Activated naive CD8-positive, alpha-beta T cell treated with anti-CD3 and anti-CD28 coated beads, Interleukin-2, amount 10 ng/mL, durations not matched to agents 7 days and 5 days (primary cell): ENCODE results near the gene DIP2B. TPM values are rescaled to one million over a fixed set of nuclear protein-coding genes. Genes with fewer than 3 reads are reported as not detected.

Experiments
- ATAC-seq: fragments of 150-1000 bp; cut with Tn5 transposase; one replicate; pipeline ENCODE4 v1.10.0; 2021; ENCODE audit warnings: low read depth, moderate library complexity
- POLR2A ChIA-PET: fragments of 350-600 bp; sonication (Branson Sonifier 250); formaldehyde crosslinking; loops from one replicate; lab custom pipeline; 2021; ENCODE audit warnings: antibody characterized with exemption; lab: Charles Lee
- DNase-seq: peaks from one replicate; pipeline ENCODE4 v3.0.0; 2021
- H3K27ac Mint-ChIP-seq: one replicate; pipeline ENCODE4 v1.8.0; 2022; ENCODE audit warnings: mild to moderate bottlenecking, mixed read lengths
- H3K27me3 Mint-ChIP-seq: one replicate; pipeline ENCODE4 v1.8.0; 2022; ENCODE audit warnings: mild to moderate bottlenecking, moderate library complexity, mixed read lengths
- H3K36me3 Mint-ChIP-seq: one replicate; pipeline ENCODE4 v1.8.0; 2021; ENCODE audit warnings: mild to moderate bottlenecking, mixed read lengths
- H3K4me1 Mint-ChIP-seq: one replicate; pipeline ENCODE4 v1.8.0; 2021; ENCODE audit warnings: mixed read lengths
- H3K4me3 Mint-ChIP-seq: one replicate; pipeline ENCODE4 v1.8.0; 2022; ENCODE audit warnings: mild to moderate bottlenecking, moderate library complexity, mixed read lengths
- H3K9me3 Mint-ChIP-seq: one replicate; pipeline ENCODE4 v1.8.0; 2021; ENCODE audit warnings: mixed read lengths
- total RNA-seq, 2 experiments: library from RNA; stranded (reverse); gene quantifications; one replicate each; pipeline ENCODE4 v1.2.3, GENCODE V29; 2021

DIP2B gene
- total RNA-seq, 2 experiments from 2014 or later = 19.5 to 21.3 TPM

DNA sequence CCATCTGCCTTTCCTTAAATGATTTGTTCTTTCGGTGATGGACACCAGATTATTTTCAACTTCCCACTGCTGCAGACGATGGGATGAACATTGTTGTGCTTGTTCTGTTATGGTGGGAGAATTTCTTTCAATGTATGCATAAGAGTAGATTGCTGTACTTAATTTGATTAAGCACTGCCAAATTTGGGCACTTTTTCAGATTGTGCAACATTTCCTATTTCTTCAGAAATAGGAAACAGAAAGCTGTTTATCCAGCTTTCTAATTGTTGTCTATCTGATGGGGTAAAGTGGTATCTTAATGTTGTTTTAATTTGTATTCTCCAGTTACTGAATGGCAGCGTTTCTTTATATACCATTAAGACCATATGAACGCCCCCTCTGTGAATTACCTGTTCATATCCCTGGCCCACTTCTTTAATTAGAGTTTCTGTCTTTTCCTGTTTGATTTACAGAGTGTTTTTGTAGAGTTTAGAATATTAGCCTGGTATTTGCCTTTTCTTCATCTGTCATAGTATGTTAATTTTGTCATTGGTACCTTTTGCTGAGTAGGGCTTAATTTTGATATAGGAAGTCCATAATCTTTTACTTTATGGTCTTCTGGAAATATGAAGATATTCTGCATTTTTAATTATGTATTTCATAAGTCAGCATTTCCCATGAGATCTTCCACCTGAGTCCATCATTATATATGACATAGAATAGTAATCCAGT, 59.6 kb downstream of the DIP2B start:
- DNase-seq = no peak
- Mint-ChIP-seq H3K4me1 (peaks cover 21% of the 10 kb centered on the region), H3K27me3 (no peaks in the 10 kb centered on the region), H3K9me3 (peaks cover 3% of the 10 kb centered on the region), H3K36me3 (peaks cover 6% of the 10 kb centered on the region), H3K27ac (no peak overlapping the region), H3K4me3 (no peak overlapping the region)
- no peak for ATAC-seq
- POLR2A ChIA-PET = no interaction called here

DNA sequence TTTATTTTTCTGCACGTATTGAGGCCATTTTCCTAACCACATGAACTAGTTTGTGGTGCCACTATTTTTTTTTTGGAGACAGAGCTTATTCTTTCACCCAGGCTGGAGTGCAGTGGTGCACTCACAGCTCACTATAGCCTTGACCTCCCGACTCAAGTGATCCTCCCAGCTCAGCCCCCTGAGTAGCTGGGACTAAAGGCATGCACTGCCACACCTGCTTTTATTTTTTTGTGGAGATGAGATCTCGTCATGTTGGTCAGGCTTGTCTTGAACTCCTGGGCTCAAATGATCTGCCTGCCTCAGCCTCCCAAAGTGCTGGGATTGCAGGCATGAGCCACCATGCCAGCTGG, 60.1 kb downstream of the DIP2B start:
- Mint-ChIP-seq H3K27me3 (no peaks in the 10 kb centered on the region), H3K4me3 (no peak overlapping the region), H3K9me3 (peaks cover 3% of the 10 kb centered on the region), H3K36me3 (peaks cover 6% of the 10 kb centered on the region), H3K27ac (no peak overlapping the region), H3K4me1 (peaks cover 21% of the 10 kb centered on the region)
- DNase-seq = no peak
- no peak for ATAC-seq
- POLR2A ChIA-PET = no interaction called here

DNA sequence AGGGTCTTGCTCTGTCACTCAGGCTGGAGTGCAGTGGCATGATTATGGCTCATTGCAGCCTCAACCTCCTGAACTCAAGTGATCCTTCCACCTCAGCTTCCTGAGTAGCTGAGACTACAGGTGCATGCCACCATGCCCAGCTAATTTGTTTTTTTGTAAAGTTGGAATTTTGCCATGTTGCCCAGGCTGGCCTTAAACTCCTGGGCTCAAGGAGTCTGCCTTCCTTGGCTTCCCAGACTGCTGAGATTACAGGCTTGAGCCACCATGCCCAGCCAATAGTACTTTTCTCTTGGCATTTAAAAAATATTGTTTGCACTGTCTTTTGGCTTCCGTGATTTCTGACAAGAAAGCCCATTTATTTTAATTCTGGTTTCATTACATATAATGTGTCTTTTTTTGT, 61.3 kb downstream of the DIP2B start:
- peaks cover 6% of the 10 kb centered on the region for H3K36me3 Mint-ChIP-seq
- no peak overlapping the region for H3K4me3 Mint-ChIP-seq
- peaks cover 21% of the 10 kb centered on the region for H3K4me1 Mint-ChIP-seq
- H3K9me3 Mint-ChIP-seq = peaks cover 3% of the 10 kb centered on the region
- ATAC-seq (no peak), DNase-seq (no peak)
- no peak overlapping the region for H3K27ac Mint-ChIP-seq
- POLR2A ChIA-PET = no interaction called here
- no peaks in the 10 kb centered on the region for H3K27me3 Mint-ChIP-seq

DNA sequence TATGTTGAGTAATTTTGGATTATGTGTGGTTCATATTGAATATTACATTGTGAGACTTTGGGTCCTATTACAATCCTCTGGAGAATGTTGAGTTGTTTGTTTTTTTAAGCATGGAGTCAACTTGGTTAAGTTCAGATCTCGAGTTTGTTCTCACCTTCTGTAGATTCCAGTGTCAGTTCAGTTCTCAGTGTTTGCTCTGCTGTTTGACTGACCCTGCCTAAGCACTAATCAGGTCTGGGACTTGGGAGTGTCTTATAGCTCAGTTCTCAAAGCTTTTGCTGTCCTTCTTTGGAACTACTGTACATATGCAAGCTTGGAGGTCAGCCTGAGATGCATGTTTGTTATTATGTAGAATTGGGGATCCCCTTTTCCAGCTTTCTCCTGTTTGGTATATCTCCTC, 63.1 kb downstream of the DIP2B start:
- DNase-seq (no peak), ATAC-seq (no peak)
- Mint-ChIP-seq H3K27ac (no peak overlapping the region), H3K36me3 (peaks cover 6% of the 10 kb centered on the region), H3K4me3 (no peak overlapping the region), H3K9me3 (peaks cover 3% of the 10 kb centered on the region), H3K27me3 (no peaks in the 10 kb centered on the region), H3K4me1 (peaks cover 26% of the 10 kb centered on the region)
- POLR2A ChIA-PET = no interaction called here

DNA sequence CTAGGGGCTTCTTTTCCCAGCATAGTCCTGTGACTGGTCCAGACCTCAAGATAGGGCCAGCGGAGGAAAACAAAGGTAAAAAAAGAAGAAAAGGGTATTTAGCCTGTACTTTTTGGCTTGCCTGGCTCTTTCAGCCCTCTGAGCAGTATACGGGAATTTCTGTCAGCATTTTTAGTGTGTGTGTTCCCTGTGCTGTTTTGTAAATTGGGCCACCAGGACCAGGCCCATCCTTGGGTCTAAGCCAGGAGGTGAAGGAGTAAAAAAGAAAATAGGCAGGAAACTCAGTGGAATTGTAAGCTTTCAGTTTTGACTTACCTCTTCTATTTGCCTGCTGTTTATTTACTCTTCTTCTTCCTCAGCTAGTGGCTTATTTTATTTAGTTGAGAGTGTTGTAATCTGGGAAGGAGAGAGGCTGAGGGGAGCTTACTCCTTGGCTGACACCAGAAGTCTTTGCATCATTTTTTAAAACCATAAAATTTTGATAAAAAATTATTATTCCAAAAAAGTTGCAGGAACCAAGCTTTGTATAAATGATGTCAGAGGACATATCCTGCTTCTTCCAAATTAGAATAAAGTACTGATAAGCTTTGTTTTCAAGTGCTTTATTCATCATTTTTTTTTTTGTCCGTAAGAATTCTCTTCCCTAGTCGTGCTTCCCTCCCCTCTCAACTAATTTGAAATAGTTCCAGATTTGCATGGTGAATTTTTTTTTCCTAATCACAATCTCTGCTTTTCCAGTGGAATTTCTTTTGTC, 63.7 kb downstream of the DIP2B start:
- Mint-ChIP-seq H3K4me3 (no peak overlapping the region), H3K27ac (no peak overlapping the region), H3K36me3 (peaks cover 6% of the 10 kb centered on the region), H3K9me3 (peaks cover 3% of the 10 kb centered on the region), H3K27me3 (no peaks in the 10 kb centered on the region), H3K4me1 (peaks cover 26% of the 10 kb centered on the region)
- POLR2A ChIA-PET = no interaction called here
- no peak for ATAC-seq
- no peak for DNase-seq

DNA sequence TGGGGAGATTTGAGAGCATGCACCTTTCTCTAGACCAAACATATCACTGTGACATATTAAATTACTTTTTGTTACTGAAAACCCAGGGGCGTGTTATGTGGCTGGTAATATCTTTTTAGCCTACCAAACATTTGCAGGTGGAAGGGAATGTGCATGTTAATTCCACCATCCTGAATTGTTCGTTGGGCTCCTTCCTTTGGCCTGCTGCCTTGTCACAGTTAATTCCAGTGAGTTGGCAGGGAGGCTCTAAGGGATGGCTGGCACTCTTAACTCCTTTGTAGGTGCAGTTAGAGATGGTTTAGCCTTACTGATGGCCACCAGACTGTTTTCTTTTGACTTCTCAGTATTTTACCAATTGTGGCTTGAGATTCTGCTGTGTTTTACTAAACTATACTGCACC, 64.5 kb downstream of the DIP2B start:
- ATAC-seq (no peak), DNase-seq (no peak)
- Mint-ChIP-seq H3K36me3 (peaks cover 6% of the 10 kb centered on the region), H3K27ac (no peak overlapping the region), H3K27me3 (no peaks in the 10 kb centered on the region), H3K4me1 (peaks cover 20% of the 10 kb centered on the region), H3K9me3 (peaks cover 3% of the 10 kb centered on the region), H3K4me3 (no peak overlapping the region)
- POLR2A ChIA-PET = no interaction called here

DNA sequence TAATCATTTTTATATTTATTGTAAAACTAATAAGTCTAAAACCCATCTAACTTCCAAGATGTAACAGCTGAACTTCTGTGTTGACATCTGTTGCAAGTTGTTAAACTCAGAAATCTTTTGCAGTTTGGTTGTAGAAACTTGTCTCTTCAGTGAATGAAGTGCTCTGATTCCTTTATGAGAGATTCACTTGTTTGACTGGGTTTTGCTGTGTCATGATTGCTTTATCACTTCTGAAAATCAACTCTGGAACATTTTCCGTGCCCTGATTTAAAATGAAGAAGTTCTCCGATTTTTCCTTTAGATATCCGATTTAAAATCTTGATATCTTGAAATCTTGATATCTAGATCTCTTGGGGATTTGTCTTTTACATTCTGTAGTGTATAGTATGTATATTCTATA, 65.1 kb downstream of the DIP2B start:
- H3K27me3 Mint-ChIP-seq = no peaks in the 10 kb centered on the region
- POLR2A ChIA-PET = no interaction called here
- H3K4me3 Mint-ChIP-seq = no peak overlapping the region
- DNase-seq (no peak), ATAC-seq (no peak)
- peaks cover 16% of the 10 kb centered on the region for H3K4me1 Mint-ChIP-seq
- H3K36me3 Mint-ChIP-seq = peaks cover 6% of the 10 kb centered on the region
- H3K27ac Mint-ChIP-seq = no peak overlapping the region
- H3K9me3 Mint-ChIP-seq = peaks cover 3% of the 10 kb centered on the region

DNA sequence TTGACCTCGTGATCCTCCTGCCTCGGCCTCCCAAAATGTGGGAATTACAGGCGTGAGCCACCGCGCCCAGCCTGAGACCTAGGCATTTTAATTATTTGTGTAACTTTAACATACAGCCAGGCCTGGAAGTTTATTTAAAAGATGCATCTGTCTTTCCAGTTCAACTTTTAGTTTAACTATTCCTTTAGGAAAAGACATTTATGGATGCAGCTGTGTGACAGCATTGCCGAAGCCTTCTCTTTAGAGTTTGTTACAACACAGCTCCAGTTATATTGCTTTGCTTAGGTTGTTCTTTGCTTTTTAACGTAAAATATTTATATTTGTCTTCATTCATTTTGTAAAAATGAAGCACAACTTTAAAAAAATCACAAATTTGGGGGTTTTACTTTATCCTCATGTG, 67.0 kb downstream of the DIP2B start:
- H3K4me1 Mint-ChIP-seq = peaks cover 15% of the 10 kb centered on the region
- POLR2A ChIA-PET = no interaction called here
- no peaks in the 10 kb centered on the region for H3K27me3 Mint-ChIP-seq
- H3K27ac Mint-ChIP-seq = no peak overlapping the region
- H3K36me3 Mint-ChIP-seq = peaks cover 4% of the 10 kb centered on the region
- H3K4me3 Mint-ChIP-seq = no peak overlapping the region
- no peak for ATAC-seq
- H3K9me3 Mint-ChIP-seq = peaks cover 3% of the 10 kb centered on the region
- no peak for DNase-seq

DNA sequence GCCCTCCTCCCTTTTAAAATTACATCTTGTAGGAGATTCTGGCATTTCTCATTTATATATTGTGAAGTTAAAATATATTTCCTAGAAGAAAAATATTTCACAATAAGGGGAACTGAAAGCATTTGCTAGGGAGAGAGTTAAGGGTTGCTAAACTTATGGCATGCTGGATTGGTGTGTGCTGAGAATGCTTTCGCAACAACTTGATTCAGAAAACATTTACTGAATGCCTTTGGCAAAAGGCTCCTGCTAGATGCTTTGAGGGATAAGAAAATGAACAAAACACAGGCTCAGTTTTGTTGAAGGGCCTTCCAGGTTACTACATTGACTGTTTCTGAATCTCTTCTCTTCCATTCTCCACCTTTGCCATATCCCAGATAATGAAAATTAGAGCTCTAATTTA, 67.5 kb downstream of the DIP2B start:
- DNase-seq (no peak), ATAC-seq (no peak)
- Mint-ChIP-seq H3K4me3 (no peak overlapping the region), H3K9me3 (peaks cover 3% of the 10 kb centered on the region), H3K27me3 (no peaks in the 10 kb centered on the region), H3K27ac (no peak overlapping the region), H3K4me1 (peaks cover 15% of the 10 kb centered on the region), H3K36me3 (peaks cover 4% of the 10 kb centered on the region)
- POLR2A ChIA-PET = no interaction called here

DNA sequence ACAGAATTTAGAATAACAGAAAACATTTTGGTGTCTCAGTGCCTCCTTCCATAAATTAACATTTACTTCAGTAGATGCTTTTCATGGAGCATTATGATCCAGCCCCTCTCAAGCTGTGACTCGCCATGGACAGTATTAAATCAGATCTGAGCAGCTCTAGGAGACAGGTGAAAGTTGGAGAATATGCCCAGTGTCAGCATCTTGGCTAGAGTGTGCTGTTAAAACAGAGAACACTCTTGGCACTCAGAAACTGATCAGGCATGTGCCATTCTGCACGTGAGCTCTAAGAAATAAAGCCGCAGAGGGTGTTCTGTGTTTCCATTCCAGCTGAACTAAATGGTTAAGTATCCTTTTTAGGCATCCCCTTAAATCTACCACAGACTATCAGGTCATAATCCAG, 68.0 kb downstream of the DIP2B start:
- no peak overlapping the region for H3K27ac Mint-ChIP-seq
- H3K27me3 Mint-ChIP-seq = no peaks in the 10 kb centered on the region
- no peak overlapping the region for H3K4me3 Mint-ChIP-seq
- ATAC-seq (no peak), DNase-seq (no peak)
- POLR2A ChIA-PET = interaction anchor here (0.6 kb wide), 1 partner anchor 30 kb away, joined by 3 read pairs; no protein-coding TSS in a partner anchor
- peaks cover 2% of the 10 kb centered on the region for H3K9me3 Mint-ChIP-seq
- H3K4me1 Mint-ChIP-seq = peaks cover 14% of the 10 kb centered on the region
- peaks cover 3% of the 10 kb centered on the region for H3K36me3 Mint-ChIP-seq

DNA sequence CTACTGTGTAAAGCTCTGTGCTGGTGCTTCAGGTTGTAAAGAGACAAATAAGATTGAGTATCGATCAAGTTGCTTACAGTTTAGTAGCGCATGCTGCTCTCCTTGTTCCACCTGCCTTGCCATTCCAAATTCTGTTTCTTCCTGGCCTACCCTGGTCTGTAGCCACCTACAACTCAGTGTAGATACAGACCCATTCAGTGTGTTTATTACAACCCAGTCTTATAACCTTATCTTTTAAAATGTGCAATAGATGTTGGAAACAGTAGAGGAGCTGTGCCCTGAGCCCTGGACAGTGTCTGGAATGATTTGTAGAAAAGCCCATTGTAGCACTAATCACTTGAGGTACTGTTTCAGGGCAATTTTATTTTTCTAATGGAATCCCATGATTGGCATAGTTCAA, 68.5 kb downstream of the DIP2B start:
- POLR2A ChIA-PET = interaction anchor here (0.6 kb wide), 1 partner anchor 29 kb away, joined by 3 read pairs; no protein-coding TSS in a partner anchor
- Mint-ChIP-seq H3K27ac (no peak overlapping the region), H3K36me3 (peaks cover 3% of the 10 kb centered on the region), H3K9me3 (no peaks in the 10 kb centered on the region), H3K27me3 (no peaks in the 10 kb centered on the region), H3K4me1 (peaks cover 11% of the 10 kb centered on the region), H3K4me3 (no peak overlapping the region)
- ATAC-seq (no peak), DNase-seq (no peak)

DNA sequence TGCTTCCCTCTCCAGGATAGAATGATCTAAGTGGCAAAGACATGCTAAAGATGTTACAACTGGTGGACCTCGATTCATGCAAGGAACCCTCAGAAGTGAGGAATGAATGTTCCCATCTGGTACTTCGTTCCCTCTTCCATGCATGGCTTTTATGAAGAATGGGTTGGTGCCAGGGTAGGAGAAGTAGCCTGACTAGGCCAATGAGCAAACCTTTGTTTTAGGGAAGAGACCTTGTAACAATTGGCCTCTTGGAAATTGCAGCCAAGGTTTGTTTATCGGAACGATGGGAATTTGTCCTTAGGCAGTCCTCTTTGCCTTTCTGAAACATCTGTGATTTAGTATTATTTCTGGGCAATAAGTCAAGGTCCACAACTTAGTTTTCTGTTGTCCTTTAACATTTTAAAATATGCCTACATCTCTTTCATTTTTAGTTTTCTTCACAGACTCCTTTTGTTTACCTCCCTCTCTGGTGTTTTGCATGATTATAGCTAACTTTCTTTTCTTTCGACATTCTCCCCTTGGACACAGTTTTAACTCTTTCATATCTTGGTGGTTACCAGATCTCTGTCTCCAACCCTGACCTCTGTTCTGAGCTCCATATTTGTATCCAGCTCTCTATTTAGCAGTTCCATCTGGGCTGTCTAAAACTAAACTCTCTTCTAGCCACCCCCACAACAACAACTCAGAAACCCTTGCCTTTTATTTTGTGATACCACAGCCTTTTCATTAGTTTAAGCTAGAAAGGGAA, 70.0 kb downstream of the DIP2B start:
- no peak overlapping the region for H3K27ac Mint-ChIP-seq
- POLR2A ChIA-PET = no interaction called here
- no peak for DNase-seq

DNA sequence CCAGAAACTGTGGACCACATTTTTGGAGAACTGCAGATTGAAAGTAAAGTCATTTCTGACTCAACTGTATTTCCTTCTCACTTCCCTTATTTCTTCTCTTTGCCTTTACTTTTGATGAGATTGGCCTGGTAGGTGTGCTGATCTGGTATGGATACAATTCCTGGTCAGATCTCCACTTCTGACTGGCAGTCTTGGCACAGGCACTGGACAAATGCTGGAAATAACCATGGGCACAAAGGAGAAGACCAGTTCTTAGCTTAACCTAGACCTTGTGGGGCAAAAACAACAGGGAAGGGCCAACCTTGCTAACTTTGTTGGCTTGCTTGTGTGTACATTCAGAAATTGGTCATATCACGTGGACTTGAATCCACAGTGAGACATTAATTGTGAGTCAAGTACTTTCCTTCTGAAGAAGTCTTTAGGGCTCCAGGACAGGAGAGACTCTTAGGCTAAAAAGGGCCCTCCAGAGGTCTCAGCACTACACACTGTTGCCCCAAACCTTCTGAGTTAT, 75.0 kb downstream of the DIP2B start:
- H3K27me3 Mint-ChIP-seq = no peaks in the 10 kb centered on the region
- DNase-seq (no peak), ATAC-seq (no peak)
- peaks cover 11% of the 10 kb centered on the region for H3K4me1 Mint-ChIP-seq
- H3K36me3 Mint-ChIP-seq = peaks cover 8% of the 10 kb centered on the region
- H3K4me3 Mint-ChIP-seq = no peak overlapping the region
- POLR2A ChIA-PET = no interaction called here
- no peak overlapping the region for H3K27ac Mint-ChIP-seq
- H3K9me3 Mint-ChIP-seq = no peaks in the 10 kb centered on the region

More for the DNA sequence above, 70.0 kb downstream of the DIP2B start:
- H3K4me3 Mint-ChIP-seq = no peak overlapping the region
- H3K4me1 Mint-ChIP-seq = peaks cover 8% of the 10 kb centered on the region
- no peaks in the 10 kb centered on the region for H3K27me3 Mint-ChIP-seq
- H3K9me3 Mint-ChIP-seq = no peaks in the 10 kb centered on the region
- ATAC-seq = no peak
- H3K36me3 Mint-ChIP-seq = peaks cover 2% of the 10 kb centered on the region
